K562 (cell line): ENCODE data around the gene CAAP1. TPM values are rescaled to one million over a fixed set of nuclear protein-coding genes. Genes with fewer than 3 reads are reported as not detected.

ENCODE experiments used
- CHCHD3 ChIP-seq: fragments of 250-450 bp; sonication (Bioruptor Pico); IDR thresholded peaks from 2 replicates; pipeline ENCODE4 v2.1.2; 2022; ENCODE audit warnings: mild to moderate bottlenecking
- CTBP1 ChIP-seq: fragments of 450-650 bp; IDR thresholded peaks from 2 replicates; pipeline ENCODE4 v1.6.1; 2016; ENCODE audit warnings: borderline replicate concordance
- ETV5 ChIP-seq: sonication (generic); formaldehyde crosslinking; IDR thresholded peaks from 2 replicates; pipeline ENCODE4 v1.4.0; 2020; ENCODE audit warnings: low read depth, mild to moderate bottlenecking, missing genetic modification reagents
- HMG20B ChIP-seq: fragments of 250-450 bp; sonication (Bioruptor Pico); IDR thresholded peaks from 2 replicates; pipeline ENCODE4 v1.5.0; 2021; ENCODE audit warnings: mild to moderate bottlenecking
- HMGN3 ChIP-seq: IDR thresholded peaks from 2 replicates; pipeline ENCODE4 v1.6.1; 2011; ENCODE audit warnings: borderline replicate concordance, low read depth, mild to moderate bottlenecking, mixed read lengths, low read length; ENCODE audit not compliant: insufficient read length; ENCODE audit errors: extremely low read depth
- KDM4B ChIP-seq, 2 experiments: fragments of 450-650 bp in 1 of 2; sonication (generic) in 1 of 2; IDR thresholded peaks; 2 replicates each; pipeline ENCODE4 v1.6.1; 2016 to 2017; ENCODE audit warnings: borderline replicate concordance in 2 of 2, antibody characterized with exemption in 1 of 2, low read depth in 1 of 2, mild to moderate bottlenecking in 1 of 2
- SRSF7 ChIP-seq: fragments of 200-400 bp; formaldehyde crosslinking; optimal IDR thresholded peaks from 2 replicates; pipeline ENCODE3; 2017; ENCODE audit warnings: mild to moderate bottlenecking, low read depth, low read length
- ZNF24 ChIP-seq: fragments of 450-650 bp; IDR thresholded peaks from 2 replicates; pipeline ENCODE4 v1.6.1; 2016
- ZNF3 ChIP-seq: fragments of 250-450 bp; sonication (Bioruptor Pico); IDR thresholded peaks from 2 replicates; pipeline ENCODE4 v1.5.0; 2021; ENCODE audit warnings: mild to moderate bottlenecking, moderate library complexity
- polyA plus RNA-seq, 8 experiments: library from polyadenylated mRNA; depleted of rRNA in 4 of 8; stranded (reverse) in 5 of 8; unstranded in 3 of 8; fragments of >200 nt; fragmentation: Nextera tagmentation in 2 of 8; fragmentation: Illumina TruSeq in 1 of 8; extraction: Ambion mirVana in 2 of 8; extraction: Trizol in 1 of 8; gene quantifications; 2 replicates each; pipeline versions ENCODE4 v1.2.1 to v1.2.3, GENCODE V29; 2011 to 2014; ENCODE audit warnings: inconsistent platforms in 1 of 8, missing spikeins in 1 of 8
- total RNA-seq, 7 experiments: library from RNA; depleted of rRNA in 6 of 7; stranded (reverse); fragments of >200 nt in 6 of 7; fragmentation: Illumina TruSeq in 2 of 7; extraction: Trizol in 2 of 7; gene quantifications; 2 replicates each; pipeline versions ENCODE4 v1.2.1 to v1.2.3, GENCODE V29; 2011 to 2021; ENCODE audit warnings: low replicate concordance in 1 of 7
- TF ChIP-seq, protein P1 (sequence below), 3 experiments: fragments of 200-800 bp in 1 of 3; fragments of 250-450 bp in 1 of 3; fragments of 450-650 bp in 1 of 3; sonication (Bioruptor Pico) in 1 of 3; sonication (Bioruptor generic) in 1 of 3; formaldehyde crosslinking in 1 of 3; IDR thresholded peaks; 2 replicates each; pipeline versions ENCODE4 v1.6.1 to v1.8.0; 2016 to 2022; ENCODE audit warnings: mild to moderate bottlenecking in 2 of 3, missing genetic modification characterization in 2 of 3, missing compliant biosample characterization in 1 of 3, moderate library complexity in 1 of 3
- TF ChIP-seq, protein P2 (sequence below): sonication (generic); formaldehyde crosslinking; IDR thresholded peaks from 2 replicates; pipeline ENCODE4 v1.9.0; 2022; ENCODE audit warnings: mild to moderate bottlenecking, missing genetic modification reagents
- TF ChIP-seq, protein P3 (sequence below), 2 experiments: fragments of 450-650 bp in 1 of 2; sonication (generic) in 1 of 2; formaldehyde crosslinking in 1 of 2; IDR thresholded peaks; 2 replicates each; pipeline versions ENCODE4 v1.7.1 to v1.9.0; 2016 to 2022; ENCODE audit warnings: inconsistent platforms in 1 of 2, mild to moderate bottlenecking in 1 of 2, missing genetic modification reagents in 1 of 2

The CAAP1 gene
- total and polyA plus RNA-seq, 9 of the 15 experiments (the other 6 are each of a cell fraction or from before 2014, with no cell fraction given): 8.9 to 17.4 (median 15.3) TPM

DNA sequence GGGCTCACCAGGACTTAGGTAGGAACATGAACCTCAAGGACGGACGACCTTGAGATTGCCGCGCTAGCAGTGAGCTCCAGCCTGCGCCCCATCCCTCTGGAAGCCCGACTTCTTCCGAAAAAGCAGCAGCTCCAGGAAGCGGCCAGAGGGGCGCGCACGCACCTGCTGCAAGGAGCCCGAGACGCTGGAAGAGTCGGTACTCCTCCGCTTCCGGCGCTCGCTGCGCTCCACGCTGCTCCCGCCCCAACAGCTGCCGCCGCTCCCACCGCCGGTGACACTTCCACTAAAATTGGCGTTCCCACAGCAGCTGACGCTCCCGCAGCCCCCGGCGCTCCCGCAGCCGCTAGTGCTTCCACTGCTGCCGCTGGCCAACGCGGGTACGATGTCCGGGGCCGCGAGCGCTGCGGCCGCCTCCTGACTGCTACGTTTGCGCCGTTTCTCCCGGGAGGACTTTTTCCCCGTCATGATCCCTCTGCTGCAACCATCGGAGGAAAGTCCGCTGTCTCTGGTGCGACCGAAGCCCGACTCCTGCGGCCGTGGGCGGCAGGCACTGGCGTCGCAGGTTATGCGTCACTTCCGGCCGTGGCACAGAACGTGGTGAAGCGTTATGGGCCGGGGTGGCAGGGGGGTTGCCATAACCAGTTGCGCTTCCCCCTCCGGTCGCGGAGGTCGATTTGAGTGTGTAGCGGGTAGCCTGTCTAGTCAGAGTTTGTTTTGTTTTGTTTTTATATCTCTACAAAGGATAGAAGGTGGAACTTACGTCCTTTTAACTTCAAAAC, at the start of gene CAAP1 (continued):
- TF ChIP-seq, protein P1, sequence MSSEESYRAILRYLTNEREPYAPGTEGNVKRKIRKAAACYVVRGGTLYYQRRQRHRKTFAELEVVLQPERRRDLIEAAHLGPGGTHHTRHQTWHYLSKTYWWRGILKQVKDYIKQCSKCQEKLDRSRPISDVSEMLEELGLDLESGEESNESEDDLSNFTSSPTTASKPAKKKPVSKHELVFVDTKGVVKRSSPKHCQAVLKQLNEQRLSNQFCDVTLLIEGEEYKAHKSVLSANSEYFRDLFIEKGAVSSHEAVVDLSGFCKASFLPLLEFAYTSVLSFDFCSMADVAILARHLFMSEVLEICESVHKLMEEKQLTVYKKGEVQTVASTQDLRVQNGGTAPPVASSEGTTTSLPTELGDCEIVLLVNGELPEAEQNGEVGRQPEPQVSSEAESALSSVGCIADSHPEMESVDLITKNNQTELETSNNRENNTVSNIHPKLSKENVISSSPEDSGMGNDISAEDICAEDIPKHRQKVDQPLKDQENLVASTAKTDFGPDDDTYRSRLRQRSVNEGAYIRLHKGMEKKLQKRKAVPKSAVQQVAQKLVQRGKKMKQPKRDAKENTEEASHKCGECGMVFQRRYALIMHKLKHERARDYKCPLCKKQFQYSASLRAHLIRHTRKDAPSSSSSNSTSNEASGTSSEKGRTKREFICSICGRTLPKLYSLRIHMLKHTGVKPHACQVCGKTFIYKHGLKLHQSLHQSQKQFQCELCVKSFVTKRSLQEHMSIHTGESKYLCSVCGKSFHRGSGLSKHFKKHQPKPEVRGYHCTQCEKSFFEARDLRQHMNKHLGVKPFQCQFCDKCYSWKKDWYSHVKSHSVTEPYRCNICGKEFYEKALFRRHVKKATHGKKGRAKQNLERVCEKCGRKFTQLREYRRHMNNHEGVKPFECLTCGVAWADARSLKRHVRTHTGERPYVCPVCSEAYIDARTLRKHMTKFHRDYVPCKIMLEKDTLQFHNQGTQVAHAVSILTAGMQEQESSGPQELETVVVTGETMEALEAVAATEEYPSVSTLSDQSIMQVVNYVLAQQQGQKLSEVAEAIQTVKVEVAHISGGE (CRISPR knock-in tag; IDR thresholded peaks at IDR 0.05): peak; percentile 64 to 95 (median 68); a peak in 4 of 6 replicates
- TF ChIP-seq HMG20B (CRISPR knock-in tag) (no peak), CHCHD3 (CRISPR knock-in tag) (no peak), SRSF7 (no peak), CTBP1 (0 out of 2 replicates have a peak, but pooled peaks have one; percentile 44), ZNF24 (no peak), ZNF3 (CRISPR knock-in tag) (no peak), HMGN3 (no peak), KDM4B (IDR thresholded peaks at IDR 0.05; ENCODE audit: borderline replicate concordance in 2 of 2, low read depth in 1 of 2) (no peak), ETV5 (peak; percentile 65; the same call in 1 of the 2 replicates)
- TF ChIP-seq, protein P2, sequence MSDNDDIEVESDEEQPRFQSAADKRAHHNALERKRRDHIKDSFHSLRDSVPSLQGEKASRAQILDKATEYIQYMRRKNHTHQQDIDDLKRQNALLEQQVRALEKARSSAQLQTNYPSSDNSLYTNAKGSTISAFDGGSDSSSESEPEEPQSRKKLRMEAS (CRISPR knock-in tag): peak; percentile 28; the same call in 1 of the 2 replicates
- TF ChIP-seq, protein P3, sequence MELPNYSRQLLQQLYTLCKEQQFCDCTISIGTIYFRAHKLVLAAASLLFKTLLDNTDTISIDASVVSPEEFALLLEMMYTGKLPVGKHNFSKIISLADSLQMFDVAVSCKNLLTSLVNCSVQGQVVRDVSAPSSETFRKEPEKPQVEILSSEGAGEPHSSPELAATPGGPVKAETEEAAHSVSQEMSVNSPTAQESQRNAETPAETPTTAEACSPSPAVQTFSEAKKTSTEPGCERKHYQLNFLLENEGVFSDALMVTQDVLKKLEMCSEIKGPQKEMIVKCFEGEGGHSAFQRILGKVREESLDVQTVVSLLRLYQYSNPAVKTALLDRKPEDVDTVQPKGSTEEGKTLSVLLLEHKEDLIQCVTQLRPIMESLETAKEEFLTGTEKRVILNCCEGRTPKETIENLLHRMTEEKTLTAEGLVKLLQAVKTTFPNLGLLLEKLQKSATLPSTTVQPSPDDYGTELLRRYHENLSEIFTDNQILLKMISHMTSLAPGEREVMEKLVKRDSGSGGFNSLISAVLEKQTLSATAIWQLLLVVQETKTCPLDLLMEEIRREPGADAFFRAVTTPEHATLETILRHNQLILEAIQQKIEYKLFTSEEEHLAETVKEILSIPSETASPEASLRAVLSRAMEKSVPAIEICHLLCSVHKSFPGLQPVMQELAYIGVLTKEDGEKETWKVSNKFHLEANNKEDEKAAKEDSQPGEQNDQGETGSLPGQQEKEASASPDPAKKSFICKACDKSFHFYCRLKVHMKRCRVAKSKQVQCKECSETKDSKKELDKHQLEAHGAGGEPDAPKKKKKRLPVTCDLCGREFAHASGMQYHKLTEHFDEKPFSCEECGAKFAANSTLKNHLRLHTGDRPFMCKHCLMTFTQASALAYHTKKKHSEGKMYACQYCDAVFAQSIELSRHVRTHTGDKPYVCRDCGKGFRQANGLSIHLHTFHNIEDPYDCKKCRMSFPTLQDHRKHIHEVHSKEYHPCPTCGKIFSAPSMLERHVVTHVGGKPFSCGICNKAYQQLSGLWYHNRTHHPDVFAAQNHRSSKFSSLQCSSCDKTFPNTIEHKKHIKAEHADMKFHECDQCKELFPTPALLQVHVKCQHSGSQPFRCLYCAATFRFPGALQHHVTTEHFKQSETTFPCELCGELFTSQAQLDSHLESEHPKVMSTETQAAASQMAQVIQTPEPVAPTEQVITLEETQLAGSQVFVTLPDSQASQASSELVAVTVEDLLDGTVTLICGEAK (IDR thresholded peaks at IDR 0.05): peak; percentile 90
- TF ChIP-seq, protein P3 (CRISPR knock-in tag; IDR thresholded peaks at IDR 0.05): no peak
